ENCODE data around the gene ITSN2.
"Not testable (repeated sequence)": the region's sequence is repeated elsewhere in the genome, so short reads cannot be mapped to it uniquely, and the experiment has no call there.

Gene ITSN2

DNA sequence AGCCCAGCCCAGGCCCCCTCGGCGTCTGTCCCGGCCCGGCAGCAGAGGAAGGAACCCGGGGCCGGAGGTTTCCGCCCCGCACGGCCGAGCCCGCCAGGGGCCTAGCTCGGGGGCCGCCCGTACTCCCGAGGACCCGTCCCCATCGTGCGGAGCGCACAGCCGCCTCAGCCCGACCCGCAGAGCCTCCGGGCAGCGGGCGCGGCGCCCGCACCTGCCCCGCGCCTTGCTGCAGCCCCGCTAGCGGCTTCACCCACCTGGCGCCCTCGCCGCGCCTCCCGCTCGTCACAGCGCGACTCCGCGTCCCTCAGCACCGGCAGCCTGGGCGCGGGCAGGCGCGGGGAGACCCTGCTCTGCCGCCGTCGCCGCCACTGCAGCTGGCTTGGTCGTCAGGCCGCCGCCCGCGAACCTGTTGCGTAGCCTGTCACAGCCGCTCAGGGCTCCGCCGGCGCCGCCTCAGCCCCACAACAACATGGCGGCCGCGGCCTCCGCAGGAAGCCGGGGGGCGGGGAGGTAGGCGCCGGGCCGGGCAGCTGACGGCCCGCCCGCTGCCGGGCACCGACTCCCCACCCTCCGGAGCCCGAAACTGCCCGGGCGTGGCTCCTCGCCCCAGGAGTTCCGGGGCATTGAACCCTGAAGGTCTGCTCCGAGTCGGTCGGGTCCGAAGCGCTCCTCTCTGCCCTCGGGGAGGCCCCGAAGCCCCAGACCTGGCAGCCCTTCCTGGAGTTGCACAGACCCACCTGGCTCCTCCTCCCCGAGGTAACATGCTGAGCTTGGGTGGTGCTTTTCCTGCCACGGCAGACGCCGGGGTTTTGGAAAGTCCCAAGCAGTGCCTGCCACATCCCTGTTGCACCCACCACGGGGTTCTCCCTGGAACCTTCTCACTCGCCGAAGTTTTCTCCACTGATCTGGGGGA, at the start of gene ITSN2:
TSS of gene ITSN2 (minus strand) at position 487 of the 913 bp plus-strand sequence. CDS start 32,454 bp downstream, outside the sequence.
- DNase-seq = peak; percentile 80

DNA sequence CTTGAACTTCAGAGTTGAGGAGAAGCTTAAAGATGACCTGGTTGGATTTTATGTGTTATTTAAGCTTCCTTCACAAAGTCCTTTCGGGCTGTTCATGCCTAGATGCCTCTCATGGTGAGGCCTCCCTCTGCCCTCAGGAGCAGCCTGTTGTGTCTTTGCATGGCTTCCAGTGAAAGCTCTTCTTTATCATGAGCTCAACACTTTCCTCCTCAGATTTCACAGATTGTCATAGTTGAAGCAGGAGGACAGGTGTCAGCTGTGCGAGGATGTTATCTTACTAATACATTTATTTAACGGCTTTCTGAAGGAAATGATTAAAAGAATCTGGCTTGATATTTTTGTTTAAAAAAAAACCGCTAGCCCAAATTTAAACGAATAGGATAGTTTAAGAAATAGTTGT, 48.8 kb upstream of the ITSN2 start:
- no peak for DNase-seq

DNA sequence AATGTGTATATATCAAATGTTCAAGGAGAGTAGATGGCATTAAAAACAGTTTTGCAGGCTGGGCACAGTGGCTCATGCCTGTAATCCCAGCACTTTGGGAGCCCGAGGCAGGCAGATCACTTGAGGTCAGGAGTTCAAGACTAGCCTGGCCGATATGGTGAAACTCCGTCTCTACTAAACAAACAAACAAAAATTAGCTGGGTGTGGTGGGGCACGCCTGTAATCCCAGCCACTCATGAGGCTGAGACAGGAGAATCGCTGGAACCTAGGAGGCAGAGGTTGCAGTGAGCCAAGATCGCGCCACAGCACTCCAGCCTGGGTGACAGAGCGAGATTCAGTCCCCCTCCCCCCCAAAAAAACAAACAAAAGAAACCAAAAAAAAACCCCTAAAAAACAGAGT, 48.4 kb upstream of the ITSN2 start:
- not testable (repeated sequence) for DNase-seq

DNA sequence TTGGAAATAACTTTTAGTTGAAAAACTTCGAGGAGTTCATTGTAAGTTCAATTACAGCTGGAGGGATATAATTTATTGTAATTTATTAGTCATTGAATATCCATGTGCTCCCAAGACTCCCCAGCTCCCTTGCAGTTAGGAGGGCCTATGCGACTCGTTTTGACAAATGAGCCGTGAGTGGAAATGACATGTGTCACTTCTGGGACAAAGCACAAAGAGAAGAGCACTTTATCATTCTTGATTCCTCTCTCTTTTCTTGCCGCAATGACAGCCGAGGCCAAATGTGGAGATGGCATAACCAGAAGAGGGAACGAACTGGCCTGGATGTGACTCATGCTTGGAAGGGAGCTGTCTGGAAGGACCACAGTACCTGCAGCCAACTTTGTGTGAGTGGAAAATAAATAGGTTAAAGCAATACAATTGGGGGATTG, 44.2 kb upstream of the ITSN2 start:
- no peak for DNase-seq

DNA sequence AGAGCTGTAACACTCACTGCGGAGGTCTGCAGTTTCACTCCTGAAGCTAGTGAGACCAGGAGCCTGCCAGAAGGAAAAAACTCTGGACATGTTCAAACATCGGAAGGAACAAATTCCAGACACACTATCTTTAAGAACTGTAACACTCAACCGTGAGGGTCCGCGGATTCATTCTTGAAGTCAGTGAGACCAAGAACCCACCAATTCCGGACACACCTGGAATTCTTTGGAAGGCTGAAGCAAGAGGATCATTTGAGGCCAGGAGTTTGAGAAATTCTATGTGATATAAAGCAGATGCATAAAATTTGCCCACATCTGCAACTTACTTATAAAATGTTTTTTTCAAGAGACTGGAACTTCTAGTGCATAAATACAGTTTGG, 43.5 kb upstream of the ITSN2 start:
- no peak for DNase-seq

DNA sequence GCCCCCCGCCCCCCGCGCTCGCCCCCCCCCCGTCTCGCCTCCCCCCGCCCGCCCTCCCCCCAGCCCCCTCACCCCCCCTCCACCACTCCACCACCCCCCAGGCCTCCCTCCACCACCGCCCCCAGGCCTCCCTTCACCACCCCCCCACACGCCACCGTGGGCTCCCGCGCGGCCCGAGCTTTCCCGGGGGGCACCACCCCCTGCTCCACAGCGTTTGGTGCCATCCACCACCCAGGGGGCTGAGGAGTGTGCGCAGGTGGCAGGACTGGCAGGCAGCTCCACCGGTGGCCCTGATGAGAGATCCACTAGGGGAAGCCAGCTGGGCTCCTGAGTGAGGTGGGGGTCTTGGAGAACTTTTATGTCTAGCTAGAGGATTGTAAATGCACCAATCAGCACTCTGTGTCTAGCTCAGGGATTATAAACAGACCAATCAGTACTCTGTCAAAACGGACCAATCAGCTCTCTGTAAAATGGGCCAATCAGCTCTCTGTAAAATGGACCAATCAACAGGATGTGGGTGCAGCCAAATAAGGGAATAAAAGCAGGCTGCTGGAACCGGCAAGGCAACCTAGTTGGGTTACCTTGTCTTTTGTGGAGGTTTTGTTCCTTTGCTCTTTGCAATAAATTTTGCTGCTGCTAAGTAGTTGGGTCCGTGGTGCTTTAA, 43.0 kb upstream of the ITSN2 start:
- no peak for DNase-seq

DNA sequence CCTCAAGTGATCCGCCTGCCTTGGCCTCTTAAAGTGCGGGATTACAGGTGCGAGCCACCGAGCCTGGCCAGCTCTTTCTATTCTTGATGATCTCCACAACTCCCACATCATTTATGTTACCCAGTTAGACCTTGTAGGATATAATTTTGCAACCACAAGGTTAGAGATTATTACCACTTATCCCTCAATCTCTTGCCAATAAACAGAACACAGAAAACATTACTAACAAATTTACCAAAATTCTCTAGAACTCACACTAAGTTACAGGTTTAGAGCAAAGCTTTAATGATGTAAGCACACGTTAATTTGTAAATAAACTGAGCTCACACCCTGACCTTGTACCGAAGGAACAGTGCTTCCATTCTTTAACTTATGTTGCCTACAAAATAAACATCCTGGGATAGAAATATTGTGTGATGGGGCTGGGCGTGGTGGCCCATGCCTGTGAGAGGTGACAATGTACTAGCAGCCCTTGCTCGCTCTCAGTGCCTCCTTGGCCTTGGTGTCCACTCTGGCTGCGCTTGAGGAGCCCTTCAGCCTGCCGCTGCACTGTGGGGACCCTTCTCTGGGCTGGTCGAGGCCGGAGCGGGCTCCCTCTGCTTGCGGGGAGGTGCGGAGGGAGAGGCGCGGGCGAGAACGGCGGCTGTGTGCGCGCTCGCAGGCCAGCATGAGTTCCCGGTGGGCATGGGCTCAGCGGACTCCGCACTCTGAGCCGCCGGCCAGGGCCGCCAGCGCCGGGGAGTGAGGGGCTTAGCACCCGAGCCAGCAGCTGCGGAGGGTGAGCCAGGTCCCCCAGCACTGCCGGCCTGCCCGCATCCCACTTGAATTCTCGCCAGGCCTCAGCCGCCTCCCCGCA, 42.1 kb upstream of the ITSN2 start:
- DNase-seq = no peak

DNA sequence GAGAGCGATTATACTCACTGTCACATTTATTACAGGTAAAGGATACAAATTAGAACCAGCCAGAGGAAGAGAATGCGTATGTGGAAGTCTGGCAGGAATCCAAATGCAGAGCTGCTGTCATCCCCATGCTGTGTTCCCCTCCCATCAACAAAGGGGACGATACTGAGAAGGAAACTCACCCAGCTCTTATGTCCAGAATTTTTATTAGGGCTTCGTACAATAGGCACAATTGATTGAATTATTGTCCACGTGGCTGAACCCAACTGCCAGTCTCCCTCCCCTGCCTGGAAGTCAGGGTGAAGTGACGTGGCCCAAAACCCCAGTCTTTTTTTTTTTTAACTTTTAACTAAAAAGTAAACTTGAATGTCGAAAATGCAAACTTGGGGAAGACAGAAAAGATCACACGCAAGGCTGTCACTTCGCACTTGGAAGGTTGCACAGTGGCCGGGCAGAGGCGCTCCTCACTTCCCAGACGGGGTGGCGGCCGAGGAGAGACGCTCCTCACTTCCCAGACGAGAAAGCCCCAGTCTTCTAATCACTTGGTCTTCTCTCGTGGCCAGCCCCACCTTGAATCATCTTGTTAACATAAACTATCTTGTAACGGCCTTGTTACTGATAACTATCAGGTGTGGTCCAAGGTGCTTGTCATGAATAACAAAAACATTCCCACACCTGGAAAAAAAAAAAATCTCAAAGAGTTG, 40.0 kb upstream of the ITSN2 start:
- no peak for DNase-seq

DNA sequence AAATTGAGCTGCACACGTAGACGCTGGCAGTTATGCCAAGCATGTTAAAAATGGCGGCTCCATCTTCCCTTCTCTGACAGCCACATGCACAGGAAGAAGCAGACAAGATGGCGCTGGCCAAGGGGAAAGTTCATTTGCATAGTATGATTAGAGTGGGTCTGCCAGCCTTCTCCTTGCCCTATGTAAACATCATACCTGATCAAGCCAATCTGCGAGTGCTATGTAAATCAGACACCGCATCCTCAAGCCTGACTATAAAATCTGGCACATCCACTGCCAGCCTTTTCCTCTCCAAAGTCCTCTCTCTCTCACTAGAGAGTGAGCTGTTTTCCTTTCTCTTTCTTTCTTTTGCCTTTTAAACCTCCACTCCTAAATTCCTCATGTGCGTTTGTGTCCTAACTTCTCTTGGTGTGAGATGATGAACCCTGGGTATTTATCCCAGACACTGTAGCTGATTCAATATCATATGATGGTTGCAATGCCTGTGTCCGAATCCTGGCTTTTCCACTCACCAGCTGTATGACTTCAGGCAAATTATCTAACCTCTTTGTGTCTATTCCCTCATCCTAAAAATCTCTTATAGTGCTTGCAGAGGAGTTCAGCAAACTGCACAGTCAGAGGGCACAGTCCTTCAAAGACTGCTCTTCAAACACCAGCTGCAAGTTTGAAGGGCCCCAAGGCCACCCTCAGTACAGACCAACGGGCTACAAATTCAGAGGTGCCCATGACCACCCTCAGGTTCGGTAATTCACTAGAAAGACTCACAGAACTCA, 39.3 kb upstream of the ITSN2 start:
- DNase-seq = no peak

DNA sequence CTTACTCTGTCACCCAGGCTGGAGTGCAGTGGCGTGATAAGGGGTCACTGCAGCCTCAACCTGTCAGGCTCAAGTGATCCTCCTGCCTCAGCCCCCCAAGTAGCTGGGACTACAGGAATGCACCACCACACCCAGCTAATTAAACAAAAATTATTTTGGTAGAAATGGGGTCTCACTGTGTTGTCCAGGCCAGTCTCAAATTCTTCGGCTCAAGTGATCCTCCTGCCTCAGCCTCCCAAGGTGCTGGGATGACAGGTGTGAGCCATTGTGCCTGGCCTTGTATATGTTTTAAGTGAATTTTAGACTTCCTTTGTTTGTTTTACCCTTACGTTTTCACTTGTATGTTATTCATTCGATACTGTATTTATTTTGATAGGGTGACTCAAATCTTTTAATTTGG, 34.7 kb upstream of the ITSN2 start:
- no peak for DNase-seq

DNA sequence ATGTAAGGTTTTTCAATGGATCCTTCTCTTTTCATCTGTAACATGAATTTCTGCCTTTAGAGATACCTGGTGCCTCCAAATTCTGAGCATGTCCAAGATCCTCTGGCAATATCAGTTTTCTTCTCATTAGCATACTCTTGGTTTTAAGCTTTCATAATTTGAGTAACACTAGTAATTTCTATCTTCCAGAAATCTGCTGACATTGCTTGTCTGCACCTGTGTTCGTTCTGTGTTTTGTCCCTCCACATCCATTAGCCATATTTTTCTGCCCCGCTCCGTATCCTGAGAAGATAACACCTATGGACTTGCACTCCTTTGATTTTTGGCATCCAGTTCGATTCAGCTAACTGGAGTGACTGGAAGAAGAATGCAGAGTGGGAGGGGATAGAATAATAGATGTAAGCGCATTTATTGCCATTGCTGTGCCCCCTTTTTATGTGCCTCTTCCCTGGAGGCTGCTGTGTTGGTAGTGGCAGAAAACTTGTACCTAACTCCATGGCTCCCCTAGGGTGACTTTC, 32.3 kb upstream of the ITSN2 start:
- DNase-seq = no peak

DNA sequence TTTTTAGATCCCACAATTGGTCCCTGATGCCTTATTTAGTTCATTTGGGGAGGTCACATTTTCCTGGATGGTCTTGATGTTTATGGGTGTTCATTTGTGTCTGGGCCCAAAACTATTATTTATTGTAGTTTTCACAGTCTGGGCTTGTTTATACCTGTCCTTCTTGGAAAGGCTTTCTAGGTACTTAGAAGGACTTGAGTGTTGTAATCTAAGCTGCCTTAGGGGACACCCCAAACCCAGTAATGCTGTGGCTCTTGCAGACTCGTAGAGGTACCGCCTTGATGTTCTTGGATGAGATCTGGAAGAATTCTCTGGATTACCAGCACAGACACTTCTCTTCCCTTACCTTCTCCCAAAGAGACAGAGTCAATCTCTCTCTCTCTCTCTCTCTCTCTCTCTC, 25.0 kb upstream of the ITSN2 start:
- no peak for DNase-seq

DNA sequence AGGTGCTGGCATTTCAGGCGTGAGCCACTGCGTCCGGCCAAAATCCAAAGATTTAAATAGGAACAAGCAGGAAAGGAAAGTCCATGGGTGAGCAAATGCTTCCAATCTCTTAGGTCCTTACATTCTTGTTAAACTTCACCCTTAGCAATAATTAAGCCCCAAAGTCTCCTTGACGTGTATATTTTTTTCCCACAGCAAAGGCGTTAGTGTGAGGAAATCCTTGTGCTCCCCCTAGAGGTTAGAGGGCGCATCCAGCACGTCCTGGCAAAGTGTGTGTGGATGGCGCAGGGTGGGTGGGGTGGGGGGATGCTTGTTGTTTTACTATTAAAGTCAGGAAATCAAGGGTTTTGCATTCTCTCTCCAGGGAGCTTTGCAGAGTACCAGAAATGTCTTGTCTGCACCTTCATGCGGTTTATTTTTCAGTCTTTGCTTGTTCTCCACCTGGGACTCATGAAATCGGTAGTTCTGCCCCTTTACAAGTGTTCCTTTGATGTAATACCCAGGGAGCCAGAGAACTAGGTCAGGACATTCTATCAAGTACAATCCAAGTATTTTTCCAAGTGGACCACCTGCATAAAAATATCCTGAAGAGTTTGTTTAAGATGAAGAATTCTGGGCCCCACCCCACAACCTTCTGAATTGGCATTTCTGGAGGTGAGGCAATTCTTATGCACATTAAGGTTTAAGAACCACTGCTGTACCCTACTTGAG, 22.2 kb upstream of the ITSN2 start:
- peak; percentile 57 for DNase-seq

DNA sequence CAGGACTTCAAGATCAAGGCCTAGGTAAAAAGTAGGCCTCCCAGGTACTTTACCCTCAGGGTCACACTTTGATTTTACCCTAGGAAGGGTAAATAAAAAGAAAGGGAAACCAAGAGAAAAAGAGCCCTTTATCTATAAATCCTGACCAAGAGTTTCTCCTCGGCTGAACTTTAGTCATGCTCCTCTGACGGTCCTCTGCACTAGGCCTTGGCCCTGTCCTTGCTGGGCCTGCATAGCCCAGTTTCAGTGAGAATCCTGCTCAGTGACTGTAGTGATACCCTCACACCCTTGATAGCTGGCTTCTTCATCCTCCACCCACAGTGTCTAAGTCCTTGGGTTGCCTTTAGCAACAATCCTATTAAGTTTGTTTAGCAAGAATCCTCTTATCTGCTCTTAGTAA, 20.5 kb upstream of the ITSN2 start:
- no peak for DNase-seq

DNA sequence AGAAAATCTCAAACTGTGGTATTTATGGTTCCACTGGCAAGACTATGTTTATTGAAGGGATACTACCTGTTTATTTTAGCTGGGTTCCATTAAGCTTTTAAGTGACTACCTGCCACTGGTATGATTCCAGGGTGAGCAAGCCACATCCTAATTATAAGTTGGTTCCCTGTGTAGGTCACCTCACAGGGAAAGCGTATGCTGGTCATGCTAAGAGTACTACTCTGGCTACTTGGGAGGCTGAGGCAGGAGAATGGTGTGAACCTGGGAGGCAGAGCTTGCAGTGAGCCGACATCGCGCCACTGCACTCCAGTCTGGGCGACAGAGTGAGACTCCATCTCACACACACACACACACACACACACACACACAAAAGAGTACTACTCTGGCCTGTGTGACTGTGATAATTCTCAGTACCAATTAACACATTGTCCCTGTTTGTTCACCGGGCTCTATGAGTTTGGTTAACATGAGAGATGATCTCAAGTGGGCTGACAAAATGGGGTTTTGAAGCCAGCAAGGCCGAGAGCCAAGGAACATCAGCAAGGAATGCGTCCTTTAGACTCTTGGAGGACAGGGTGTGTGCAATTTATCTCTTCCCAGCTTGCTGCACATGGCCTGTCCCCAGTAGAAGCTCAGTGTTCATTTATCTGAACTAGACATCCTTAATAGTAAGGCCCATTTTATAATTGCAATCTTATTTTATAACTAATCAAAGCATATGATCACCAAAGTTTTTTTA, 15.2 kb upstream of the ITSN2 start:
- no peak for DNase-seq

DNA sequence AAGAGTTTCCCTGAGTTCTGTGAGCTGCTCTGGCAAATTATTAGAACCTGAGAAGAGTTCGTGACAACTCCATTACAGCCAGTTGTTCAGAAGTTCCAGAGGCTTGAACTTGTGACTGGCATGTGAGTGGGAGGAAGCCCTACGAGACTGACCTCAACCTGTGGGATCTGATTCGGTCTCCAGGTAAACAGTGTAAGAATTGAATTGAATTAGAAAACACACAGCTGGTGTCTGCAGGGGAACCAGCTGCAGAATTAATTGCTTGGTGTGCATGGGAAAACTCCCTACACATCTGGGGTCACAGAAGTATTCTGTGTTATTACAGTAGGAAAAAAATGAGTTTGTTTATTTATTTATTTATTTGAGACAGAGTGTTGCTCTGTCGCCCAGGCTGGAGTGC, 14.0 kb upstream of the ITSN2 start:
- no peak for DNase-seq

DNA sequence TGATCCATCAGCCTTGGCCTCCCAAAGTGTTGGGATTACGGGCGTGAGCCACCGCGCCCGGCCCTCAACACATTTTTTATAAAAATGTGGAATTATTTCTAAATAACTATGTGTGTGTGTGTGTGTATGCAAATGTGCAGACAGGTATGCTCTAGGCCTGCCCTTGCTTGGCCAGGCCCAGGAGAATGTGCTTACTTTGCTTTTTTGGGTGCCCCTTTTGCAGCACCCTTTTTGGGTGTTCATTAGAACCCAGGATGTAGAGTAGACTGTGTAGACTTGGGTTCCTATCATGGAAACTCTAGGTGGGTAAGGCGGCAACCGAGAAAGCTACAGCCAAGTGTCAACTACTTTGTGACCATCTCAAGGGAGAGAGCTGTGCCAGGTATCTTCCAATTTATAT, 11.7 kb upstream of the ITSN2 start:
- no peak for DNase-seq

DNA sequence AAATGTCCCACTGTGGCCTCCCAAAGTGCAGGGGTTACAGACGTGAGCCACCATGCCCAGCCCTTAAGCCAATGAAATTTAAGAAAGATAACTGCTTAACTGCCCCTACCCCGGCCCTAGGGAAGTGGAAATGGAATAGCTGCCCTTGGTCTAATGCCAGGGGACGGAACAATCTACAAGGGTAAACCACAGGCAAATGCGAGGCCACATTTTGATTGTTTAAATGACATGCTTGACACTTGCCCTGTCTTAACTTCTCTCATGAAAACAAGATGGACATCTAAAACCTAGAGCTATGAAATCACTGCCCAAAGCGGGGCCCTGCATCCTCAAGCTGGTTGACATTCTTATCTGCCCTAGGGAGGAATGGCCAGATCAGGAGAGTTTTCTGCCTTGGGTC, 5.5 kb upstream of the ITSN2 start:
- no peak for DNase-seq

DNA sequence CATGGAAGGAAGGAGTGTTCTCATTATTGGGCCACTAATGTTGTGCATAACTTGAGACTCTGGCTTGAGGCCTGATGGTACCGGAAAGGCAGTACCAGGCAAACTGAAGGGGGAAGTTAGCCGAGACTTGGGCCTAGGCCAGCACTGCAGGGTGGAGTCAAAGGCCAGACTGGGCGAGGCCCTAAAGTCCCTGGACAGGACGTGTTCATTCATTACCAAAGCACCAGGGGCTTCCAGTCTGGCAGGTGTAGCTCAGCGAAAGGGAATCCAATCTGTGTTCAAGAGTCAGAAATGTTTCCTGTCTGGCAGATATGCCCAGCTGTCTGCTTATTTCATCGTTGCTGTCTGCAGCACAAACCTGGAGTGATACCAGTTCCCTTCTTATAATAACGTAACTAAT, 4.7 kb upstream of the ITSN2 start:
- DNase-seq = no peak

DNA sequence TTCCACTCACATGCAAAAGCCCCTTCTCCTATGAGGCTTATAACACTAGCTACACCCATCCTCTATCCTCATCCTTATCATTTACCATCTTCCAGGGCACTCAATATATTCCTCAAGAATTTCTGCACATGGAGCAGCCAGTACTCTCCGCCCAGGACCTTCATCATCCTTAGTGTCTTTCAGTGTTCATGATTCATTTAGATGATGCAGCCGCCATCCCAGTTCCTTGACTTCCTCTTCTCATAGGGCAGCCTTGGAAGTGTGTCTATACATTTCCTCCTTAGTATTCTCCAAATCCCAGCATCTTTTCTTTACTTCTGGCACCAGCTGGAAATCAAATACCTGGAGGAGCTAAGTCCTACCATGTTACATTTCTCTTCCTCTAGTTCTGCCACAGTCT, 3.0 kb upstream of the ITSN2 start:
- no peak for DNase-seq

Data from activated CD8-positive, alpha-beta memory T cell treated with anti-CD3 and anti-CD28 coated beads, Interleukin-2, amount 50 U/mL, for 4 hours (primary cell).